Psoas muscle (tissue), 8 donors: ENCODE results near the gene HSD17B1. TPM values are rescaled to one million over a fixed set of nuclear protein-coding genes. Genes with fewer than 3 reads are reported as not detected.
"Not testable (repeated sequence)": the region's sequence is repeated elsewhere in the genome, so short reads cannot be mapped to it uniquely, and the experiment has no call there.

Experiments used
- ATAC-seq, 4 donors: fragments of 200-7000 bp; cut with Tn5 transposase; one replicate each; pipeline ENCODE4 v1.9.1; 2020; ENCODE audit warnings: moderate library complexity in 3 of 4, mild to moderate bottlenecking in 2 of 4
- DNase-seq, 2 donors: peaks; one replicate each; pipeline ENCODE4 v3.0.0-alpha.2; 2020
- H3K27ac ChIP-seq: fragments of 200-600 bp; one replicate; pipeline ENCODE4 v1.8.0; 2022
- H3K27me3 ChIP-seq, 3 donors: fragments of 200-600 bp in 1 of 3; one replicate each; pipeline versions ENCODE4 v1.6.1 to v1.8.0; 2013 to 2022; ENCODE audit warnings: low read length in 2 of 3, mild to moderate bottlenecking in 2 of 3, moderate library complexity in 1 of 3; ENCODE audit not compliant: insufficient read depth in 3 of 3
- H3K36me3 ChIP-seq, 2 donors: fragments of 200-600 bp in 1 of 2; one replicate each; pipeline versions ENCODE4 v1.6.1 to v1.8.0; 2013 to 2022; ENCODE audit warnings: low read depth in 1 of 2, mild to moderate bottlenecking in 1 of 2, moderate library complexity in 1 of 2; ENCODE audit not compliant: insufficient read depth in 1 of 2
- H3K4me1 ChIP-seq: fragments of 200-600 bp; one replicate; pipeline ENCODE4 v1.8.0; 2022
- H3K4me3 ChIP-seq: fragments of 200-600 bp; one replicate; pipeline ENCODE4 v1.8.0; 2022; ENCODE audit warnings: mild to moderate bottlenecking
- H3K9me3 ChIP-seq: fragments of 200-600 bp; one replicate; pipeline ENCODE4 v1.8.0; 2022
- CTCF ChIP-seq: fragments of 200-600 bp; IDR thresholded peaks from one replicate; pipeline ENCODE4 v1.8.0; 2022; ENCODE audit warnings: antibody characterized with exemption
- WGBS, 3 donors: extraction: QIAGEN DNeasy Blood & Tissue Kit; methylation state at CpG; one replicate each; pipeline versions ENCODE4 v1.1.6 to v1.1.7; 2013; 5-methylcytosine and 5-hydroxymethylcytosine counted together
- intact Hi-C, 2 donors: fragments of 100-400 bp; cut with DNase I; formaldehyde crosslinking; loops; one replicate each; pipeline versions ENCODE4 v1.11.0 to v1.14.2; 2022
- polyA plus RNA-seq, 3 donors: library from polyadenylated mRNA; stranded (reverse); fragments of 200-250 nt; gene quantifications; one replicate each; pipeline ENCODE4 v1.2.3, GENCODE V29; 2013
- total RNA-seq, 4 donors: library from RNA; stranded (reverse); fragmentation: NEBNext Ultra II Directional in 2 of 4; extraction: Animal tissue kit (Norgen Biotek cat#: 25700) in 2 of 4; gene quantifications; one replicate each; pipeline versions ENCODE4 v1.2.1 to v1.2.4, GENCODE V29; 2021 to 2023
- donor health status: healthy with polysubstance abuse.
- donor health status: DM: no; HTN: no; CAD: no; lungs with moderate emphysema.
- donor health status: Bipolar disorder and iron deficiency.
- donor health status: healthy.
- donor health status: DM: yes; HTN: yes; CAD: no.
- donor health status: DM: no; HTN: no; CAD: no.
- donor health status: DM: no; HTN: no; CAD: no.
- donor health status: DM: yes; HTN: yes; CAD: no.

The HSD17B1 gene
- total and polyA plus RNA-seq, 7 donors, result 0.54 to 2.1 (median 1.2) TPM

- Histone ChIP-seq H3K4me1 (peaks cover 10% of the 10 kb centered on the region), H3K9me3 (no peaks in the 10 kb centered on the region), H3K27me3 (no peaks in the 10 kb centered on the region), H3K4me3 (peak overlapping the region; percentile 92), H3K27ac (peak overlapping the region; percentile 88), H3K36me3 (peaks cover 0 to 3% of the 10 kb centered on the region in 2 donors)
- peak; percentile 88 to 94 (median 92) for ATAC-seq
- WGBS, 3 donors, result 0 to 2% (median 1%) methylated on average over 70 to 82 of the region's 82 CpGs
- DNase-seq, result peak; percentile 90 to 93
- TF ChIP-seq CTCF, result no peak
- intact Hi-C loops, result no loop called here
Measured at GRCh38 chr17:42554250-42555121, 1.8 kb downstream of the HSD17B1 start.

GRCh38 chr17:42555122-42555622 lies 2.4 kb downstream of the HSD17B1 start:
- Histone ChIP-seq H3K27ac (peak overlapping the region; percentile 88), H3K9me3 (no peaks in the 10 kb centered on the region), H3K4me3 (peak overlapping the region; percentile 92), H3K36me3 (peaks cover 0 to 3% of the 10 kb centered on the region in 2 donors), H3K27me3 (no peaks in the 10 kb centered on the region), H3K4me1 (peaks cover 10% of the 10 kb centered on the region)
- ATAC-seq, result peak in 1 of 4 donors; percentile 4
- intact Hi-C loops, result no loop called here
- no peak for TF ChIP-seq CTCF
- DNase-seq, result no peak
- WGBS, 3 donors, result 25 to 29% (median 28%) methylated on average over 4 of the region's 4 CpGs

GRCh38 chr17:42555961-42556617 lies 3.4 kb downstream of the HSD17B1 start:
- peak in 1 of 2 donors; percentile 44 for DNase-seq
- WGBS, 3 donors, result 62 to 69% (median 62%) methylated on average over 5 of the region's 5 CpGs
- H3K9me3 ChIP-seq, ATAC-seq, H3K27ac ChIP-seq, intact Hi-C loops, H3K4me3 ChIP-seq, H3K36me3 ChIP-seq, H3K27me3 ChIP-seq: not testable (repeated sequence)
- H3K4me1 ChIP-seq, result peaks cover 10% of the 10 kb centered on the region

GRCh38 chr17:42559075-42559474 lies 6.4 kb downstream of the HSD17B1 start:
- no peak for ATAC-seq
- 84 to 85% (median 84%) methylated on average over 6 of the region's 6 CpGs for WGBS, 3 donors
- Histone ChIP-seq H3K9me3 (no peaks in the 10 kb centered on the region), H3K27me3 (no peaks in the 10 kb centered on the region), H3K4me3 (no peak overlapping the region), H3K4me1 (peaks cover 22% of the 10 kb centered on the region), H3K36me3 (peaks cover 0 to 3% of the 10 kb centered on the region in 2 donors), H3K27ac (peak overlapping the region; percentile 16)
- no peak for DNase-seq
- intact Hi-C loops, result no loop called here
- TF ChIP-seq CTCF, result no peak

GRCh38 chr17:42560246-42560645 lies 7.5 kb downstream of the HSD17B1 start:
- intact Hi-C loops, result no loop called here
- H3K27ac ChIP-seq, result no peak overlapping the region
- no peak for TF ChIP-seq CTCF
- peaks cover 2 to 14% of the 10 kb centered on the region in 2 donors for H3K36me3 ChIP-seq
- peaks cover 22% of the 10 kb centered on the region for H3K4me1 ChIP-seq
- WGBS, 3 donors, result 74 to 86% (median 79%) methylated on average over 3 of the region's 3 CpGs
- no peak overlapping the region for H3K4me3 ChIP-seq
- H3K27me3 ChIP-seq, result no peaks in the 10 kb centered on the region
- ATAC-seq (no peak), DNase-seq (no peak)
- H3K9me3 ChIP-seq, result no peaks in the 10 kb centered on the region
